Lung (tissue), 12 donors: ENCODE measurements around the gene P2RY4. TPM values are rescaled to one million over a fixed set of nuclear protein-coding genes. Genes with fewer than 3 reads are reported as not detected.

Experiments
- ATAC-seq: fragments of 200-7000 bp; cut with Tn5 transposase; one replicate; pipeline ENCODE4 v1.9.1; 2020; ENCODE audit warnings: moderate number of reproducible peaks; ENCODE audit not compliant: insufficient read depth, low FRiP score
- DNase-seq, 3 donors: peaks; one replicate each; pipeline ENCODE4 v3.0.0-alpha.2; 2013 to 2017
- H3K27ac ChIP-seq, 2 donors: one replicate each; pipeline ENCODE4 v1.5.1; 2013; ENCODE audit warnings: mild to moderate bottlenecking in 2 of 2, moderate library complexity in 2 of 2, control low read depth in 1 of 2, inconsistent platforms in 1 of 2, low read depth in 1 of 2, low read length in 1 of 2
- H3K27me3 ChIP-seq, 3 donors: one replicate each; pipeline ENCODE4 v1.5.1; 2013; ENCODE audit warnings: low read length in 2 of 3; ENCODE audit not compliant: control insufficient read depth in 3 of 3, insufficient read depth in 3 of 3
- H3K36me3 ChIP-seq, 4 donors: one replicate each; pipeline ENCODE4 v1.5.1; 2013; ENCODE audit warnings: low read length in 4 of 4, mild to moderate bottlenecking in 1 of 4, moderate library complexity in 1 of 4; ENCODE audit not compliant: control insufficient read depth in 4 of 4, insufficient read depth in 4 of 4
- H3K4me1 ChIP-seq, 5 donors: one replicate each; pipeline ENCODE4 v1.5.1; 2013; ENCODE audit warnings: low read length in 5 of 5, mild to moderate bottlenecking in 2 of 5, moderate library complexity in 1 of 5; ENCODE audit not compliant: control insufficient read depth in 5 of 5, insufficient read depth in 5 of 5
- H3K4me3 ChIP-seq: one replicate; pipeline ENCODE4 v1.5.1; 2013; ENCODE audit warnings: mild to moderate bottlenecking, control low read depth, moderate library complexity
- H3K9ac ChIP-seq, 2 donors: one replicate each; pipeline ENCODE4 v1.5.1; 2013; ENCODE audit warnings: low read length in 2 of 2, control low read depth in 1 of 2; ENCODE audit not compliant: insufficient read depth in 1 of 2
- H3K9me3 ChIP-seq, 4 donors: one replicate each; pipeline ENCODE4 v1.5.1; 2013; ENCODE audit warnings: low read length in 3 of 4, mild to moderate bottlenecking in 1 of 4, moderate library complexity in 1 of 4; ENCODE audit not compliant: control insufficient read depth in 4 of 4, insufficient read depth in 3 of 4
- WGBS, 2 donors: extraction: QIAGEN DNeasy Blood & Tissue Kit; methylation state at CpG; one replicate each; pipeline ENCODE4 v1.1.7; 2013; 5-methylcytosine and 5-hydroxymethylcytosine counted together
- polyA plus RNA-seq, 2 donors: library from polyadenylated mRNA; stranded (reverse); fragments of 200-250 nt; gene quantifications; one replicate each; pipeline ENCODE4 v1.2.1, GENCODE V29; 2013
- total RNA-seq, 2 donors: library from RNA; depleted of rRNA in 1 of 2; stranded (reverse); fragments of >200 nt in 1 of 2; gene quantifications; one replicate each; pipeline ENCODE4 v1.2.1, GENCODE V29; 2014 to 2021
- TF ChIP-seq, protein P1 (sequence below): IDR thresholded peaks from 2 replicates; pipeline ENCODE4 v1.5.1; 2012; ENCODE audit warnings: mild to moderate bottlenecking; ENCODE audit errors: control extremely low read depth, extremely low read depth
- donor health status: control.
- donor health status: control.
- donor health status: Bipolar disorder and iron deficiency.
- donor health status: healthy.
- donor health status: DM: yes; HTN: yes; CAD: no.

Gene P2RY4
- total and polyA plus RNA-seq, 4 donors, result 0.06 to 1.3 (median 0.22) TPM

DNA sequence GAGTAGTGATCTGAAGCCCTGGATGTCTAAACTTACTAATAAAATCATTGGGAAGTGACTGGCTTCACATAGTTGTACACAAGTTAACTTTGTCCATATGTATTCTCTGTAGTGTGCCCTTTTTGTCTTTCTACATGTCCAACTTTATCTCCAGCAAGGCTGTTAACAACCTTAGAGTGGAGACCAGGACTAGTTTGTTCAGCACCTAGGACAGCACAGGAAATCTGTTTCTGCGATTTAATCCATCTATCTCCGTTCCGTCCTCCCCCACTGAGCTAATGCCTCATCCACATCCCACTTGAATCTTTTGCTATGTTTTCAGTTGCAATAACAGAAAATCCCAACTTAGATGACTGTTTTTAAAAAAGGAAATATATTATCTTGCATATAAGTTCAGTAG lies 4.8 kb upstream of the P2RY4 start:
- Histone ChIP-seq H3K36me3 (no peaks in the 10 kb centered on the region), H3K4me1 (no peaks in the 10 kb centered on the region), H3K27me3 (no peaks in the 10 kb centered on the region), H3K27ac (no peak overlapping the region), H3K9me3 (peaks cover 0 to 5% (median 0%) of the 10 kb centered on the region in 4 donors), H3K4me3 (no peak overlapping the region), H3K9ac (no peak overlapping the region)
- 72 to 73% methylated on average over 3 of the region's 3 CpGs for WGBS, 2 donors
- TF ChIP-seq, protein P1, sequence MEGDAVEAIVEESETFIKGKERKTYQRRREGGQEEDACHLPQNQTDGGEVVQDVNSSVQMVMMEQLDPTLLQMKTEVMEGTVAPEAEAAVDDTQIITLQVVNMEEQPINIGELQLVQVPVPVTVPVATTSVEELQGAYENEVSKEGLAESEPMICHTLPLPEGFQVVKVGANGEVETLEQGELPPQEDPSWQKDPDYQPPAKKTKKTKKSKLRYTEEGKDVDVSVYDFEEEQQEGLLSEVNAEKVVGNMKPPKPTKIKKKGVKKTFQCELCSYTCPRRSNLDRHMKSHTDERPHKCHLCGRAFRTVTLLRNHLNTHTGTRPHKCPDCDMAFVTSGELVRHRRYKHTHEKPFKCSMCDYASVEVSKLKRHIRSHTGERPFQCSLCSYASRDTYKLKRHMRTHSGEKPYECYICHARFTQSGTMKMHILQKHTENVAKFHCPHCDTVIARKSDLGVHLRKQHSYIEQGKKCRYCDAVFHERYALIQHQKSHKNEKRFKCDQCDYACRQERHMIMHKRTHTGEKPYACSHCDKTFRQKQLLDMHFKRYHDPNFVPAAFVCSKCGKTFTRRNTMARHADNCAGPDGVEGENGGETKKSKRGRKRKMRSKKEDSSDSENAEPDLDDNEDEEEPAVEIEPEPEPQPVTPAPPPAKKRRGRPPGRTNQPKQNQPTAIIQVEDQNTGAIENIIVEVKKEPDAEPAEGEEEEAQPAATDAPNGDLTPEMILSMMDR, result no peak
- ATAC-seq (no peak), DNase-seq (no peak)

DNA sequence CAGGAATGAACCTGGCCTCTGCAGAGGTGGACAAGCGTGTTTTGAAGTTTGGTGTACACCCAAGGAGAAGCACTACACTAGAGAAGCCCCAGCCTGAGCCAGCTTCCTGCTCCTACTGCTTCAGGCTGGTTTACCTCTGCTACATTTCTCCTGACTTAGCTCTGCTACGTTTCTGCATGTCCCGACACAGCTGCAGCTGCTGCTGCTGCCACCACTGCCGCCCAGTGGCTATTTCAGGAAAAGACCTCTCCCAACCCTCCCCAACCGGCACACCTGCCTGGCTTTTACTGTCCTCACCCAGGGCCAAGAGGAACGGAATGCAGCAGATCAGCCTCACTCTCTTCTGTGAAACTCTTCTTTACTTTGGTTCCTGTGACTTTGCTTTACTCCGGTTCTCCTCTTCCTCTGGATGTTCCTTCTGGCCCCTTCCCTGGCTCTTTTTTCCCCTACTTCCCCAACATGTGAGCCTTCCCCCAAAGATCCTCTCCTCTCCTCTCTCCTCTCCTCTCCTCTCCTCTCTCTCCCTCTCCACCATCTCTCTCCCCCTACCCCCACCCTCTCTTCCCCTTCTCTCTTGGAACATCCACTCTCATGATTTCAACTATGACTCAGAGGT lies 3.1 kb upstream of the P2RY4 start:
- DNase-seq, result peak; percentile 1 to 25 (median 18)
- H3K4me1 ChIP-seq, result no peaks in the 10 kb centered on the region
- H3K27ac ChIP-seq, result no peak overlapping the region
- H3K36me3 ChIP-seq, result peaks cover 0 to 2% (median 0%) of the 10 kb centered on the region in 4 donors
- no peak overlapping the region for H3K9ac ChIP-seq
- TF ChIP-seq, protein P1, result no peak
- WGBS, 2 donors, result 20 to 48% methylated on average over 5 to 7 of the region's 7 CpGs
- ATAC-seq, result peak; percentile 34
- peaks cover 0 to 5% (median 0%) of the 10 kb centered on the region in 4 donors for H3K9me3 ChIP-seq
- H3K27me3 ChIP-seq, result no peaks in the 10 kb centered on the region
- no peak overlapping the region for H3K4me3 ChIP-seq

DNA sequence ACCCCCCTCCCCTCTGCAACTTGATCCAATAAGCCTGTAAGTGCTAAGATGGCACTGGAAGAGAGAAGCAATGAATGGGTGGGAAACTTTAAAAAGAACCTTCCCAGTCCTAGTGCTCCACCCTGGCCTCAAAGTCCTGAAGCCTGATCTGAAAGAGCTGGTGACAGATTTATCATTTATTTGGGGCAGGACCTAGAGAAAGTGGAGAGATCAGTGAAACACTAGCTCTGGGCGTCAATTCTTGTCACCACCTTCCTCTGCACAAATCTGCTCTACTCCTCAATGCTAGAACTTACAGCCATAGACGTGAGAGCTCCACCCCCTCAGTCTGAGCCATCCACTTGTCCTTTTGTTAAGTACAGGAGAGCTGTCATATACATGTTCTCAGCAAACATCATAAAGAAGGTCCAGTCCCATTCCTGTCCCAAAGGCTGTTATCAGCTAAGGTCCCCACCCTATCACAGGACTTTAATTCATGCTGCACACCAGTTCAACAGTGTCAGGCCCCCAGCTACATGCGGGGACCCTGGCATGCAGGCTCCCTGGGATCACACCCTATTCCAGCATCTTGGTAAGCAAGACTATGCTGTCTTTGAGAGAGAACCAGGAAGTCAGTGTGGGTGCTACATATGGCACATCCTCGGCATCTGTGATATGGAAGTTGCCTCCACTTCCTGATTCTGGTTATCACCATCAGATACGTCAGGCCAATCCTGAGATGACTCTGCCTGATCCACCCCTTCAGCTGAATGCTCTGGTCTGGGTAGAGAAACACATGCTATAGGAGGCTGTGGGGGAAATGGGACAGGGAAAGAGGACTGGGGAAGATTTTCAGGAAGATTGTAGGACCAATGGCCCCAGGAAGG lies 2.3 kb downstream of the P2RY4 start:
- ATAC-seq, result no peak
- WGBS, 2 donors, result 65 to 79% methylated on average over 5 of the region's 5 CpGs

More for the DNA sequence above, 2.3 kb downstream of the P2RY4 start:
- TF ChIP-seq, protein P1, result no peak
- DNase-seq, result no peak
- no peak overlapping the region for H3K27ac ChIP-seq
- H3K36me3 ChIP-seq, result peaks cover 0 to 2% (median 0%) of the 10 kb centered on the region in 4 donors
- H3K4me1 ChIP-seq, result no peaks in the 10 kb centered on the region
- no peak overlapping the region for H3K4me3 ChIP-seq
- no peak overlapping the region for H3K9ac ChIP-seq
- H3K27me3 ChIP-seq, result no peaks in the 10 kb centered on the region
- H3K9me3 ChIP-seq, result peaks cover 0 to 2% (median 0%) of the 10 kb centered on the region in 4 donors
